ENCODE results near the gene LRRC9.
"Not testable (repeated sequence)": the region's sequence is repeated elsewhere in the genome, so short reads cannot be mapped to it uniquely, and the experiment has no call there.

The LRRC9 gene

GRCh38 chr14:59919570-59920377 is at the start of gene LRRC9:
LRRC9 (plus strand) TSS chr14:59920144.
- DNase-seq: peak; percentile 7 to 16

- no peak for DNase-seq
Observed at GRCh38 chr14:59870277-59871165, 49.4 kb upstream of the LRRC9 start, which contains the start of gene RTN1. RTN1 (minus strand) TSS chr14:59870776; CDS start chr14:59870630, 146 bp downstream.

- no peak for DNase-seq
Observed at GRCh38 chr14:59871166-59871495, 48.8 kb upstream of the LRRC9 start.

GRCh38 chr14:59882957-59883356 is 37.0 kb upstream of the LRRC9 start:
- no peak for DNase-seq

GRCh38 chr14:59890676-59891075 is 29.3 kb upstream of the LRRC9 start:
- DNase-seq: no peak

GRCh38 chr14:59895721-59896120 is 24.2 kb upstream of the LRRC9 start:
- no peak for DNase-seq

- DNase-seq: no peak
Observed at GRCh38 chr14:59897757-59898383, 22.1 kb upstream of the LRRC9 start.

GRCh38 chr14:59900556-59900955 is 19.4 kb upstream of the LRRC9 start:
- no peak for DNase-seq

- no peak for DNase-seq
Observed at GRCh38 chr14:59904184-59904583, 15.8 kb upstream of the LRRC9 start.

- no peak for DNase-seq
Observed at GRCh38 chr14:59905188-59905587, 14.8 kb upstream of the LRRC9 start.

- DNase-seq: no peak
Observed at GRCh38 chr14:59912443-59912842, 7.5 kb upstream of the LRRC9 start.

GRCh38 chr14:59913187-59913586 is 6.8 kb upstream of the LRRC9 start:
- no peak for DNase-seq

- no peak for DNase-seq
Observed at GRCh38 chr14:59918824-59919569, 947 bp upstream of the LRRC9 start.

- no peak for DNase-seq
Observed at GRCh38 chr14:59920378-59920683, 387 bp downstream of the LRRC9 start.

- no peak for DNase-seq
Observed at GRCh38 chr14:59925797-59926196, 5.9 kb downstream of the LRRC9 start.

GRCh38 chr14:59926534-59926933 is 6.6 kb downstream of the LRRC9 start:
- DNase-seq: no peak

GRCh38 chr14:59931237-59931636 is 11.3 kb downstream of the LRRC9 start:
- no peak for DNase-seq

GRCh38 chr14:59936145-59936544 is 16.2 kb downstream of the LRRC9 start:
- no peak for DNase-seq

GRCh38 chr14:59939828-59940227 is 19.9 kb downstream of the LRRC9 start:
- DNase-seq: no peak

GRCh38 chr14:59942296-59942862 is 22.4 kb downstream of the LRRC9 start:
- not testable (repeated sequence) for DNase-seq

- no peak for DNase-seq
Observed at GRCh38 chr14:59944909-59945308, 25.0 kb downstream of the LRRC9 start.

GRCh38 chr14:59952141-59952540 is 32.2 kb downstream of the LRRC9 start:
- DNase-seq: not testable (repeated sequence)

GRCh38 chr14:59957890-59958289 is 37.9 kb downstream of the LRRC9 start:
- not testable (repeated sequence) for DNase-seq

Data from activated CD4-positive, alpha-beta T cell treated with anti-CD3 and anti-CD28 coated beads for 4 hours (primary cell).